Stimulated activated CD8-positive, alpha-beta memory T cell treated with anti-CD3 and anti-CD28 coated beads, Interleukin-7, amount 100 ng/mL, for 48 hours (primary cell): ENCODE data around the gene CRACR2B.
A peak's percentile ranks its signal among the peaks of the same experiment; 100 is the strongest.

Experiments
- DNase-seq, 2 donors: peaks; one replicate each; pipeline ENCODE4 v3.0.0-alpha.2; 2020; ENCODE audit warnings: low read depth in 1 of 2; ENCODE audit errors: extremely low read depth in 1 of 2

Gene CRACR2B

GRCh38 chr11:837189-837989 is 9.7 kb downstream of the CRACR2B start:
- DNase-seq: no peak

GRCh38 chr11:837990-838307 is 10.2 kb downstream of the CRACR2B start:
- no peak for DNase-seq

- DNase-seq: no peak
Measured at GRCh38 chr11:838441-839279, 10.9 kb downstream of the CRACR2B start.

GRCh38 chr11:839280-839623 is 11.5 kb downstream of the CRACR2B start:
- no peak for DNase-seq

GRCh38 chr11:839875-840617 is 12.3 kb downstream of the CRACR2B start:
- no peak for DNase-seq

- no peak for DNase-seq
Measured at GRCh38 chr11:841981-842369, 14.3 kb downstream of the CRACR2B start.

GRCh38 chr11:842370-843002 is 14.8 kb downstream of the CRACR2B start, which contains the start of the genes POLR2L and TSPAN4:
Gene POLR2L (minus strand): TSS chr11:842529. CDS start chr11:842508, 21 bp downstream.
Gene TSPAN4 (plus strand): TSS chr11:842852. CDS start chr11:850305, 7,453 bp downstream.
- peak; percentile 75 to 76 for DNase-seq

- no peak for DNase-seq
Measured at GRCh38 chr11:843086-843734, 15.5 kb downstream of the CRACR2B start.

GRCh38 chr11:843818-844692 is 16.3 kb downstream of the CRACR2B start:
- no peak for DNase-seq

- DNase-seq: no peak
Measured at GRCh38 chr11:844693-845644, 17.2 kb downstream of the CRACR2B start.

- no peak for DNase-seq
Measured at GRCh38 chr11:845872-846495, 18.3 kb downstream of the CRACR2B start.

GRCh38 chr11:846496-847098 is 18.9 kb downstream of the CRACR2B start:
- DNase-seq: no peak

GRCh38 chr11:847876-848275 is 20.2 kb downstream of the CRACR2B start:
- DNase-seq: no peak

- DNase-seq: no peak
Measured at GRCh38 chr11:848380-848931, 20.7 kb downstream of the CRACR2B start.

- DNase-seq: no peak
Measured at GRCh38 chr11:849104-849824, 21.5 kb downstream of the CRACR2B start.

GRCh38 chr11:849951-850774 is 22.4 kb downstream of the CRACR2B start:
- DNase-seq: no peak
